Umbilical cord (tissue), 2 donors: ENCODE measurements around the gene SCNM1. TPM values are rescaled to one million over a fixed set of nuclear protein-coding genes. Genes with fewer than 3 reads are reported as not detected.

Source experiments
- DNase-seq: peaks from one replicate; pipeline ENCODE4 v3.0.0-alpha.2; 2015; ENCODE audit warnings: low spot score
- total RNA-seq: library from RNA; depleted of rRNA; stranded (reverse); fragments of >200 nt; gene quantifications from one replicate; pipeline ENCODE4 v1.2.3, GENCODE V29; 2014; ENCODE audit warnings: low replicate concordance; ENCODE audit not compliant: insufficient read depth

Gene SCNM1
- 10.1 TPM for total RNA-seq

- peak; percentile 100 for DNase-seq
Observed at GRCh38 chr1:151165738-151166504, at the start of gene SCNM1, which contains the start of gene LYSMD1. TSS of gene SCNM1 (plus strand) at chr1:151166144. CDS start at chr1:151166153, 9 bp downstream. TSS of gene LYSMD1 (minus strand) at chr1:151165902. CDS start at chr1:151165258, 644 bp downstream.

- no peak for DNase-seq
Observed at GRCh38 chr1:151124763-151125403, 41.1 kb upstream of the SCNM1 start.

DNA sequence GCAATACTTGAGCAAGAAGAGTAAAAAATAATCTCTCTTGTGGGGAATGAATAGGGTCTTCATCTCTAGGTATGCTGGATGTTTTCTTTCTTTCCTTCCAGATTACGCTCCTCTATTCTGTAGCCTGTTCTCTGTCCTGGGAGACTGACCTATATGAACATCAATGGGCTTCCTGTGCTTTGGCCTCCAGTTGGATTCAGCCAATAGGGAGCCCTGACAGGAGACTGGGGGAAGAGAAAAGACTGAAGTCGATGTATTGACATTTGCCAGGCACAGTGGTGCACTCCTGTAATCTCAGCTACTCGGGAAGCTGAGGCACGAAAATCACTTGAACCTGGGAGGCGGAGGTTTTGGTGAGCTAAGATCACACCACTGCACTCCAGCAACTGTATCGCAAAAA lies 37.1 kb upstream of the SCNM1 start:
- no peak for DNase-seq

- DNase-seq: peak; percentile 94
Observed at GRCh38 chr1:151130987-151131586, 34.9 kb upstream of the SCNM1 start.

DNA sequence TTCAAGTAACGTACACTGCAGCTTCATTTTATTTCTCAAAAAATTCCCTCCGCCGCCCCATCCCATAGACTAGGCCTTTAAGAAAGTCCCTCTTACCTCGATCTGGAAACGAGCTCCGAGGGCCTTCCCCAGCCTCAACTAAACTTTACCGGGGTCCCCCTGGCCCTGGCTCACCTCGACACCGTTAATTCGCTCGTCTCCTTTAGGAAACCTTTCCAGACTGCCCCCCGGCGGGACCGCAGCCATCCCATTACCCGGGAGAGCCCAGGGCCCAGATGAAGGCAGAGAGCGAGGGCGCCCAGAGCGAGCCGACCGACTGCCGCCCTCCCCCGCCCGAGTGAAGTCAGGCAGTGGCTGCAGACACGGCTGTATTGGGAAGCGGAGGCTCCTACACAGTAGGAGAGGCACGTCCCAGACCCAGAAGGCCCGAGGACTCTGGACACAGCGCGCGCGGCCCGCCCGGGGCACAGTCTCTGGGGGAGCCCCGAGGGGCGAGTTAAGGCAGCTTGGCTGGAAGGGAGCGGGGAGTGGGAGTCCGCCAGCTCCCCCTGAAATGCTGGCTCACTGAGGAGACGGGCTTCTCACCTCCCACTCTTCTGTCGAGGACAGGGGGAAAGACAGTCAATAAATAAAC lies 34.1 kb upstream of the SCNM1 start:
- DNase-seq: peak; percentile 46

DNA sequence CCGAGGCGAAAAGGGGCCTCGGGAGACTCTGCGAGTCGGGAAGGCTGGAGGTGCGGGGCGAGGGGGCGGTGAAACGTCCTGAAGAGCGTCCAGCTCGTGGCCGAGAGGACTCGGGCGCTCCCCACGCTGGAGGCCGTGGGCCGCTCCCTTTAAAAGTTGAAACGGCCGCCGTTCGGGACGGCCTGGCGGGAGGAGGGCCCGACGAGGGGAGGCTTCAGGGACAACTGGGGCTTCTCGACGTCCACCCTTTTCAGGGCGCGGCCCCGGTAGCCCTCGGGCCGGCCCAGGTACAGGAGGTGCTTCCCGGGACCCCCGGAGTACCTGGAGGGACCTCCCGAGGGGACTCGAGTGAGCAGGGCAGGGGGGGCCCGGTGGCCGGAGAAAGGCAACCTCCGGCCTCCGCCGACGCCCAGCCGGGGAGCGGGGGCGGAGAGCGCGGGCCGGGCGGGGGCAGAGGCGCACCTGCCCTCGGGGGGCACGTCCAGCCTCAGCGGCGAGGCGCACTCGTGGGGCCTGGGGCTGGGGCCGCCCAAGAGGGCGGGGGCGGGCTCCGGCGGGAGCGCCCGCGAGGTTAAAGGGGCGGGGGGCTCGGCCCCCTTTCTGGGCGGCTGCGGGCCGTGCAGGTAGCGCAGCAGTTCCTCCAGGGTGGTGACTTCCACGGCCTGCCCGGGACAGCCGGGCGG lies 33.5 kb upstream of the SCNM1 start:
- DNase-seq: no peak

GRCh38 chr1:151133018-151133806 lies 32.7 kb upstream of the SCNM1 start:
- no peak for DNase-seq

- no peak for DNase-seq
Observed at GRCh38 chr1:151134396-151134795, 31.5 kb upstream of the SCNM1 start.

DNA sequence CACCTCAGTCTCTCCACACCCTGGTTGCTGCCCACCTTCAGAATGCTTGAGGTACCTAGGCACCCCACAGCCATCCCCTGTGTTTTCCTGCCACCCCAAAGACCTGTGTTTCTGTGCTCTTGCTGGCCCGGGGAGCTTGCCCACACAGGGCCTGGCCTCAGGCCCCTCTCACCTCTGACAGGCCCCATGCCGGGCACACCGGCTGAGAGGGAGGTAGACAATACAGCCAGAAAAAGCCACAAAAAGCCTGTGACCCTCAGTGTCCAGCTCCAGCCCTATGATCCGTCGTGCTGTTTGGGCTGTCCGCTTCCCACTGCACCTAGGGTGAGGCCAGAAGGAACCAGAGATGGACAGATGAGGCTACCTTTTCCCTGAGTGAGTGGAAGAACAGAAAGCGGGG lies 31.0 kb upstream of the SCNM1 start:
- DNase-seq: no peak

- no peak for DNase-seq
Observed at GRCh38 chr1:151135433-151136385, 30.2 kb upstream of the SCNM1 start.

DNA sequence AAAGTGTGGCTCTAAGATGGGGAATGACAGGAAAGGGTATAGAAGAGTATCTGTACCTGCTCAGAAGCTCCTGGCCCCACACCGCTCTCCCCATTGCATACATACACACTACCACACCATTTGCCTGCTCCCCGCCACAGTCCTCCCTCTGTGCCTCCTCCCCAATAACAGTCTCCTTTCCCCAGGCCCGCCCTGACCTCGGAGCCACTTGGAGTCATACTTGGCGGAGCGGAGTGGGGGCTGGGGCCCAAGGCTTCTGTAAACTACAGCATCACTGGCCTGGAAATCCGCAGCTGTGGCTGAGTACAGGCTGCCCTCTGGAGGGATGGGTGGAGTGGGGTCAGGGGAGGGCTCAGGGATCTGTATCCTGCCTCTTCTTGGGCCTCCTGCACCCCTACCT lies 28.2 kb upstream of the SCNM1 start:
- DNase-seq: no peak

DNA sequence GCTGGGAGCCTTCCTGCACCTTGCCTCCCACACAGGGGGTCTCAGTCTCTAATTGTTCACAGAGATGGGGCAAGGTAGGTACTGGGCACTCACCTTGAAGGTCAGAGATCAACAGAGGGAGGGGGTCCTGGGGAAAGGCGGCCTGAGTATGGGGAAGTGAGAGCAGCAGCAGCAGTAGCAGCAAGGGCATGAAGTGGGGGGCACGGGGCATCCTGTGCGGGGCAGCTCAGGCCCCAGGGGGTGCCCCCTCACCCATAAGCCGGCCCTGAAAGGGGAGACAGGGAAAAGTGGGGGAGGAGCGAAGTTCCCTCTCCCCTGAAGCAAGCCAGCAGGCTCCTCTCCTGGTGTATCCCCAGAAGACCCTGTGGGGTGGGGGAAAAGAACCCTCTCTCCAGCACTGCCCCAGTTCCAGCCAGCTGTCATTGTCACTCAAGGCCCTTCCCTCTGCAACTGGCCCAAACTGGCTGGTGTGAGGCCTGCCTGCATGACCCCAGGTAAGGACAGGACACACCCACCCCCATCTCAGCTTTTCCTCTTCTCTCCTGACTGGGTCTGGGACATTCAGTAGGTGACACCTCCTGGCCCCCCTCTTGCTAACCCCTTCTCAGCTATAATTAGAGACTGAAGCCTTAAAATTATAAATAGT lies 23.4 kb upstream of the SCNM1 start:
- no peak for DNase-seq

- no peak for DNase-seq
Observed at GRCh38 chr1:151143057-151143435, 22.9 kb upstream of the SCNM1 start.

- no peak for DNase-seq
Observed at GRCh38 chr1:151143986-151144385, 22.0 kb upstream of the SCNM1 start.

DNA sequence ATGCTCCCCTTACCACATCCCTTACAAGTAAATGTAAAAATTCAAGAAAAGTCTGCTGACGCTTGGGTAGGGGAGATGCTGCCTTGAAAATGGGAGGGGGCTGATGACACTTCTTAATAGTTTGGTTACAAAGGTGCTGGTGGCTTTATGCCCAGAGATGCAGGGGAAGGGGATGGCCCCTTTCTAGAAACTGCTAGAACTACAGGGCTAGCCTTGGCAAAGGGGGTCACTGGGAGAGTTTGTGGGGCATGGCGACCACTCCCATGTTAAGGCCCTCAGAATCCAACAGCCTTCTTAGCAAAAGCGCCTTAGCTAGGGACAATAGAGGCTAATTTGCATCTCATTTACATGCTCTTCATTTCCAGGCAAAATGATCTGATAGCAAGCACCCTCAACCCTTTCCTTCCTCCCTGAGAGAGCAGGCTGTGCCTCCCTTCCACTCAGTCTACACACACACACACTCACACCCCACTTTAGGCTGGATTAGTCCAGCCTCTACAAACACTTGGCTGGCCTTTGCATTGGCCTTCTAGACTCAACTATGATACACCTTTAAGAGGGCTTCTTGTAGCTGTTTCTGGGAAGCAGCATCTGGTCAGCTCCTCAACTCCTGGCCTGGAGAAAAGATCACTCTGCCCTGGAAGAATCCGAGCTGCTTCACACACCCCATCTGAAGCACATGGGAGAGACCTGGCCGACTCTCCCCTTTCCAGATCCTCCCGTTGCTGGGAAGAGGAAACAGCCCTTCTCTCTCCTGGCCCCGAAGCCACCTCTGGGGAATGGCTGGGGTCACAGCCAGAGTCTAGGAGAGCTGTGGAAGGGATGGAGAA lies 21.3 kb upstream of the SCNM1 start:
- DNase-seq: peak; percentile 39

GRCh38 chr1:151145304-151146071 lies 20.5 kb upstream of the SCNM1 start:
- DNase-seq: peak; percentile 35

- no peak for DNase-seq
Observed at GRCh38 chr1:151146072-151146411, 19.9 kb upstream of the SCNM1 start.
